ENCODE results near the gene PCLAF. TPM values are rescaled to one million over a fixed set of nuclear protein-coding genes. Genes with fewer than 3 reads are reported as not detected.
"Not testable (repeated sequence)": the region's sequence is repeated elsewhere in the genome, so short reads cannot be mapped to it uniquely, and the experiment has no call there.

PCLAF gene
- total and polyA plus RNA-seq, 2 of the 8 experiments (the other 6 are each of a cell fraction or from before 2014, with no cell fraction given) = 76.2 to 124 TPM

GRCh38 chr15:64373360-64373759, 7.9 kb downstream of the PCLAF start (continued):
- TF ChIP-seq ZNF274 (IDR thresholded peaks at IDR 0.05; ENCODE audit: borderline replicate concordance, extremely low read depth, low read length) (no peak), JUND (IDR thresholded peaks at IDR 0.05; ENCODE audit: low read length) (no peak), GABPA (IDR thresholded peaks at IDR 0.05; ENCODE audit: borderline replicate concordance, insufficient read depth, low read length) (no peak), CBX8 (IDR thresholded peaks at IDR 0.05; ENCODE audit: borderline replicate concordance, low read depth, low read length) (no peak)

- H3K4ac ChIP-seq (replicated peaks; ENCODE audit: insufficient read length, low read depth, low read length); H3K14ac ChIP-seq (ENCODE audit: insufficient read length); FAIRE-seq; H2AK5ac ChIP-seq (ENCODE audit: low read depth, low read length); H3K18ac ChIP-seq (ENCODE audit: extremely low read depth, low read length); H2AFZ ChIP-seq (ENCODE audit: low read length); H2BK5ac ChIP-seq (ENCODE audit: low read depth, low read length); H3K23ac ChIP-seq (ENCODE audit: insufficient read length); H3K9me3 ChIP-seq (ENCODE audit: insufficient read depth in 2 of 2, low read depth in 1 of 2, low read length in 1 of 2); H2BK15ac ChIP-seq (ENCODE audit: low read length); H2BK12ac ChIP-seq (ENCODE audit: low read depth, low read length); H3K4me2 ChIP-seq (ENCODE audit: insufficient read depth in 1 of 2, low read depth in 2 of 2, low read length in 2 of 2); H2BK20ac ChIP-seq (ENCODE audit: low read length); H3K79me2 ChIP-seq (ENCODE audit: control insufficient read depth in 1 of 2, insufficient read depth in 2 of 2, low read length in 2 of 2); H4K8ac ChIP-seq (ENCODE audit: extremely low read depth, insufficient read depth, low read length); H3K79me1 ChIP-seq (ENCODE audit: low read depth, low read length); H4K5ac ChIP-seq (ENCODE audit: insufficient read length, low read depth, low read length); H3K4me3 ChIP-seq (ENCODE audit: extremely low read depth in 1 of 4, insufficient read depth in 2 of 4, low read depth in 3 of 4, low read length in 4 of 4); H3K56ac ChIP-seq (replicated peaks; ENCODE audit: insufficient read length, low read depth, low read length); H3K4me1 ChIP-seq (replicated peaks in 1 of 4; ENCODE audit: control insufficient read depth in 3 of 4, insufficient read depth in 4 of 4, low read length in 3 of 4); H4K20me1 ChIP-seq (replicated peaks in 1 of 2; ENCODE audit: control insufficient read depth in 1 of 2, insufficient read depth in 2 of 2, low read length in 2 of 2); H3K27me3 ChIP-seq (replicated peaks in 1 of 4; ENCODE audit: control insufficient read depth in 3 of 4, extremely low read depth in 1 of 4, insufficient read depth in 3 of 4, low read length in 3 of 4); H3K27ac ChIP-seq (ENCODE audit: low read depth, low read length); H3K9ac ChIP-seq (replicated peaks in 1 of 4; ENCODE audit: extremely low read depth in 1 of 4, low read depth in 3 of 4, low read length in 3 of 4); DNase-seq (ENCODE audit: low read depth in 1 of 2, low spot score in 2 of 2); H2BK120ac ChIP-seq (replicated peaks; ENCODE audit: low read depth, low read length); H4K91ac ChIP-seq (replicated peaks; ENCODE audit: insufficient read length, low read length); H3K23me2 ChIP-seq (ENCODE audit: low read depth, low read length): not testable (repeated sequence)
- 89% methylated on average over 8 of the region's 8 CpGs; no CpG with 5 or more reads in 1 of the 2 experiments for WGBS, 2 experiments (ENCODE audit: extremely low coverage in 1 of 2, insufficient coverage in 1 of 2, insufficient read length in 1 of 2, insufficient replicate concordance in 2 of 2, low coverage in 1 of 2, low lambda C conversion rate in 2 of 2, missing lambda C conversion rate in 1 of 2)
- peaks cover 3 to 30% (median 15%) of the 10 kb centered on the region in 4 experiments; a peak in 5 of 8 replicates for H3K36me3 ChIP-seq (ENCODE audit: control insufficient read depth in 2 of 4, insufficient read depth in 4 of 4, low read length in 3 of 4)
- POLR2A ChIA-PET (ENCODE audit: partially characterized antibody) = interaction anchor here (1.3 to 2.3 kb wide), 2 partner anchors 9 to 14 kb away, joined by 3 to 8 read pairs; partner anchors contain the start of gene PCLAF
- CTCF ChIA-PET (ENCODE audit: partially characterized antibody) = interaction anchor here (0.6 kb wide), 1 partner anchor 22 kb away, joined by 3 read pairs; no protein-coding TSS in a partner anchor
Measured at GRCh38 chr15:64371383-64371782, 9.9 kb downstream of the PCLAF start.

All from H1 (cell line).